H9 (cell line): ENCODE measurements around the gene POLR1D. TPM values are rescaled to one million over a fixed set of nuclear protein-coding genes. Genes with fewer than 3 reads are reported as not detected.

Experiments
- DNase-seq: peaks from one replicate; pipeline ENCODE4 v3.0.0-alpha.2; 2017
- H2AFZ ChIP-seq: one replicate; pipeline ENCODE4 v1.6.1; 2013; ENCODE audit warnings: mild to moderate bottlenecking, low read length, control low read depth, moderate library complexity
- H2AK5ac ChIP-seq: 2 replicates; pipeline ENCODE4 v1.6.1; 2013; ENCODE audit warnings: low read length, control low read depth, mixed read lengths; ENCODE audit not compliant: insufficient read length
- H2BK120ac ChIP-seq: one replicate; pipeline ENCODE4 v1.6.1; 2013; ENCODE audit warnings: low read depth, mild to moderate bottlenecking, low read length, control low read depth, inconsistent platforms; ENCODE audit not compliant: poor library complexity, severe bottlenecking
- H2BK12ac ChIP-seq: 2 replicates; pipeline ENCODE4 v1.6.1; 2013; ENCODE audit warnings: low read length, control low read depth, mixed read lengths, low read depth; ENCODE audit not compliant: insufficient read length
- H2BK15ac ChIP-seq: 2 replicates; pipeline ENCODE4 v1.6.1; 2013; ENCODE audit warnings: low read depth, low read length, control low read depth
- H2BK20ac ChIP-seq: one replicate; pipeline ENCODE4 v1.6.1; 2013; ENCODE audit warnings: low read depth, mild to moderate bottlenecking, low read length, control low read depth, inconsistent platforms; ENCODE audit not compliant: poor library complexity, severe bottlenecking
- H2BK5ac ChIP-seq: 2 replicates; pipeline ENCODE4 v1.6.1; 2013; ENCODE audit warnings: low read length, control low read depth, mixed read lengths; ENCODE audit not compliant: insufficient read length
- H3K14ac ChIP-seq: 2 replicates; pipeline ENCODE4 v1.6.1; 2013; ENCODE audit warnings: low read length, control low read depth; ENCODE audit not compliant: insufficient read depth
- H3K18ac ChIP-seq: 2 replicates; pipeline ENCODE4 v1.6.1; 2013; ENCODE audit warnings: low read depth, mild to moderate bottlenecking, mixed read lengths, low read length, control low read depth; ENCODE audit not compliant: insufficient read length
- H3K23ac ChIP-seq: 2 replicates; pipeline ENCODE4 v1.6.1; 2013; ENCODE audit warnings: low read length, control low read depth, mixed read lengths, low read depth; ENCODE audit not compliant: insufficient read length
- H3K23me2 ChIP-seq: 2 replicates; pipeline ENCODE4 v1.6.1; 2013; ENCODE audit warnings: low read depth, mild to moderate bottlenecking, mixed read lengths, low read length, control low read depth; ENCODE audit not compliant: insufficient read length, poor library complexity, severe bottlenecking
- H3K27ac ChIP-seq: 2 replicates; pipeline ENCODE4 v1.5.1; 2013; ENCODE audit warnings: low read length, control low read depth, mixed read lengths, low read depth; ENCODE audit not compliant: insufficient read length
- H3K27me3 ChIP-seq: 2 replicates; pipeline ENCODE4 v1.6.1; 2013; ENCODE audit warnings: low read length, control low read depth, inconsistent platforms; ENCODE audit not compliant: insufficient read depth
- H3K4ac ChIP-seq: 2 replicates; pipeline ENCODE4 v1.6.1; 2013; ENCODE audit warnings: low read depth, mild to moderate bottlenecking, control low read depth, inconsistent platforms, low read length, moderate library complexity
- H3K4me1 ChIP-seq: 2 replicates; pipeline ENCODE4 v1.6.1; 2013; ENCODE audit warnings: low read length, control low read depth, inconsistent platforms; ENCODE audit not compliant: insufficient read depth
- H3K4me2 ChIP-seq: 2 replicates; pipeline ENCODE4 v1.6.1; 2013; ENCODE audit warnings: low read length, control low read depth, mixed read lengths; ENCODE audit not compliant: insufficient read length, insufficient read depth
- H3K56ac ChIP-seq: 2 replicates; pipeline ENCODE4 v1.6.1; 2013; ENCODE audit warnings: low read depth, mild to moderate bottlenecking, mixed read lengths, low read length, control low read depth; ENCODE audit not compliant: insufficient read length
- H3K79me1 ChIP-seq: 2 replicates; pipeline ENCODE4 v1.6.1; 2013; ENCODE audit warnings: low read depth, mild to moderate bottlenecking, moderate library complexity, low read length, control low read depth, inconsistent platforms; ENCODE audit not compliant: insufficient read depth, poor library complexity, severe bottlenecking
- H3K79me2 ChIP-seq: 2 replicates; pipeline ENCODE4 v1.6.1; 2013; ENCODE audit warnings: low read length, control low read depth, inconsistent platforms; ENCODE audit not compliant: insufficient read depth
- H3K9ac ChIP-seq: 2 replicates; pipeline ENCODE4 v1.6.1; 2013; ENCODE audit warnings: low read length, control low read depth, mixed read lengths; ENCODE audit not compliant: insufficient read length; ENCODE audit errors: extremely low read depth
- H3K9me3 ChIP-seq: one replicate; pipeline ENCODE4 v1.6.1; 2013; ENCODE audit warnings: low read depth, low read length, inconsistent platforms; ENCODE audit not compliant: control insufficient read depth
- H3T11ph ChIP-seq: one replicate; pipeline ENCODE4 v1.6.1; 2013; ENCODE audit warnings: mild to moderate bottlenecking, low read length, control low read depth, inconsistent platforms
- H4K20me1 ChIP-seq: one replicate; pipeline ENCODE4 v1.6.1; 2013; ENCODE audit not compliant: control insufficient read depth, insufficient read length, insufficient read depth
- H4K5ac ChIP-seq: 2 replicates; pipeline ENCODE4 v1.6.1; 2013; ENCODE audit warnings: low read depth, mild to moderate bottlenecking, mixed read lengths, low read length, control low read depth; ENCODE audit not compliant: insufficient read length
- H4K8ac ChIP-seq: replicated peaks from 2 replicates; pipeline ENCODE4 v1.6.1; 2013; ENCODE audit warnings: low read length, control low read depth, mixed read lengths, low read depth; ENCODE audit not compliant: insufficient read length
- H4K91ac ChIP-seq: 2 replicates; pipeline ENCODE4 v1.6.1; 2013; ENCODE audit warnings: low read depth, mild to moderate bottlenecking, moderate library complexity, mixed read lengths, low read length, control low read depth; ENCODE audit not compliant: insufficient read length
- H3K27ac Mint-ChIP-seq, 3 experiments: 2 replicates in 2 of 3; 3 replicates in 1 of 3; pipeline ENCODE4 v1.8.0; 2020 to 2021; ENCODE audit warnings: mixed read lengths in 3 of 3, mild to moderate bottlenecking in 1 of 3, moderate library complexity in 1 of 3
- H3K27me3 Mint-ChIP-seq: 2 replicates; pipeline ENCODE4 v1.8.0; 2021; ENCODE audit warnings: low read depth, mild to moderate bottlenecking, moderate library complexity, mixed read lengths
- H3K36me3 Mint-ChIP-seq, 3 experiments: 2 replicates in 2 of 3; 3 replicates in 1 of 3; pipeline ENCODE4 v1.8.0; 2020 to 2021; ENCODE audit warnings: low read depth in 3 of 3, mixed read lengths in 3 of 3; ENCODE audit not compliant: insufficient read depth in 1 of 3
- H3K4me1 Mint-ChIP-seq, 2 experiments: 2 replicates each; pipeline ENCODE4 v1.8.0; 2020; ENCODE audit warnings: mixed read lengths in 2 of 2
- H3K4me3 Mint-ChIP-seq, 2 experiments: 2 replicates in 1 of 2; 3 replicates in 1 of 2; pipeline ENCODE4 v1.8.0; 2020 to 2021; ENCODE audit warnings: mild to moderate bottlenecking in 2 of 2, mixed read lengths in 2 of 2, moderate library complexity in 1 of 2
- H3K9me3 Mint-ChIP-seq, 2 experiments: 2 replicates in 1 of 2; 3 replicates in 1 of 2; pipeline ENCODE4 v1.8.0; 2020; ENCODE audit warnings: mild to moderate bottlenecking in 2 of 2, mixed read lengths in 2 of 2, moderate library complexity in 1 of 2
- CTCF ChIP-seq: fragments of 200-600 bp; sonication (generic); conservative IDR thresholded peaks from 3 replicates; pipeline ENCODE4 v1.8.0; 2021; ENCODE audit warnings: antibody characterized with exemption, mild to moderate bottlenecking
- WGBS: extraction: QIAGEN DNeasy Blood & Tissue Kit; methylation state at CpG from one replicate; pipeline ENCODE4 v1.1.7; 2013; ENCODE audit warnings: missing lambda C conversion rate, low lambda C conversion rate, mixed read lengths; ENCODE audit not compliant: insufficient read length; ENCODE audit errors: extremely low coverage; 5-methylcytosine and 5-hydroxymethylcytosine counted together
- total RNA-seq: library from RNA; stranded (reverse); gene quantifications from 2 replicates; pipeline ENCODE4 v1.2.1, GENCODE V29; 2021

The POLR1D gene
- total RNA-seq, 1 experiment from 2014 or later, result 167 TPM

DNA sequence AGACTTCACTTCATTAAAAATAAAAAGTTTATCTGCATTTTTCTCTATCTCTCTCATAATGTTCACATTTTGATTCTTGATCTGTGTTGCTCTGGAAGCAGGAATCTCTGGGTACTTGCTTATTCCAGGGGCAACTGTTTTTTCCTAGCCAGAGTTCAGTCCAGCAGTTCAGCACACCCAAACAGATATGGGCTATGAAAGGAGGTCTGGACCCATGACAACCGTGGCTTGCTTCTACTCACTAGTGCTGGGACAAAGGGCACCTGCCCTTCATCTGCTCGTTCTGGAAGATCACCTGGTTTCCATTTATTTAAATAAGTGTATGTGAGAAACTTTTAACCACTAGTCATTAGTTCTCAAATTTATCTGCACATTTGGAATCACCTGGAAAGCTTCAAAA, 36.0 kb downstream of the POLR1D start:
- H3K23me2 ChIP-seq, result no peaks in the 10 kb centered on the region
- peaks cover 0 to 6% (median 3%) of the 10 kb centered on the region in 3 experiments; a peak in 5 of 7 replicates for H3K36me3 Mint-ChIP-seq
- no CpG with 5 or more reads among the region's 2 CpGs for WGBS

More for the DNA sequence above, 36.0 kb downstream of the POLR1D start:
- H3K79me1 ChIP-seq, result no peaks in the 10 kb centered on the region
- no peaks in the 10 kb centered on the region for H3K27me3 ChIP-seq
- H2BK5ac ChIP-seq, result no peak overlapping the region
- H2AFZ ChIP-seq, result no peak overlapping the region
- no peak overlapping the region for H3K9ac ChIP-seq
- no peaks in the 10 kb centered on the region for H3K79me2 ChIP-seq
- no peak for TF ChIP-seq CTCF
- H3K4me2 ChIP-seq, result no peak overlapping the region
- H3K56ac ChIP-seq, result no peak overlapping the region
- H4K5ac ChIP-seq, result no peak overlapping the region
- H2BK12ac ChIP-seq, result no peak overlapping the region
- no peak overlapping the region for H2BK15ac ChIP-seq
- no peaks in the 10 kb centered on the region for H4K20me1 ChIP-seq
- H3T11ph ChIP-seq, result no peak overlapping the region
- no peak overlapping the region for H4K8ac ChIP-seq
- H3K4ac ChIP-seq, result no peak overlapping the region
- Mint-ChIP-seq H3K27ac (no peak overlapping the region), H3K9me3 (no peaks in the 10 kb centered on the region), H3K4me3 (no peak overlapping the region), H3K27me3 (no peaks in the 10 kb centered on the region), H3K4me1 (peaks cover 2 to 5% of the 10 kb centered on the region in 2 experiments; a peak in 2 of 4 replicates)
- DNase-seq, result no peak
- H3K18ac ChIP-seq, result no peak overlapping the region
- H3K27ac ChIP-seq, result no peak overlapping the region
- H2BK120ac ChIP-seq, result no peak overlapping the region
- H3K9me3 ChIP-seq, result no peaks in the 10 kb centered on the region
- no peak overlapping the region for H3K23ac ChIP-seq
- H2AK5ac ChIP-seq, result no peak overlapping the region
- no peak overlapping the region for H3K14ac ChIP-seq
- H3K4me1 ChIP-seq, result no peaks in the 10 kb centered on the region
- H4K91ac ChIP-seq, result no peak overlapping the region
- H2BK20ac ChIP-seq, result no peak overlapping the region
